Panc1 (cell line): ENCODE measurements around the gene DDX49.

Experiments
- POLR2AphosphoS5 ChIP-seq: IDR thresholded peaks from 2 replicates; pipeline ENCODE4 v1.6.1; 2012; ENCODE audit warnings: mild to moderate bottlenecking, low read depth, low read length, moderate library complexity
- SIN3A ChIP-seq: IDR thresholded peaks from 2 replicates; pipeline ENCODE4 v1.6.1; 2012; ENCODE audit warnings: low read depth, mild to moderate bottlenecking, low read length, moderate library complexity, borderline replicate concordance; ENCODE audit not compliant: insufficient read depth
- TCF7L2 ChIP-seq: IDR thresholded peaks from 2 replicates; pipeline ENCODE4 v1.6.1; 2011; ENCODE audit warnings: mild to moderate bottlenecking, low read depth, low read length, inconsistent platforms
- TF ChIP-seq, protein P1 (sequence below): fragments of 450-650 bp; IDR thresholded peaks from 2 replicates; pipeline ENCODE4 v1.5.1; 2017; ENCODE audit warnings: mild to moderate bottlenecking

DNA sequence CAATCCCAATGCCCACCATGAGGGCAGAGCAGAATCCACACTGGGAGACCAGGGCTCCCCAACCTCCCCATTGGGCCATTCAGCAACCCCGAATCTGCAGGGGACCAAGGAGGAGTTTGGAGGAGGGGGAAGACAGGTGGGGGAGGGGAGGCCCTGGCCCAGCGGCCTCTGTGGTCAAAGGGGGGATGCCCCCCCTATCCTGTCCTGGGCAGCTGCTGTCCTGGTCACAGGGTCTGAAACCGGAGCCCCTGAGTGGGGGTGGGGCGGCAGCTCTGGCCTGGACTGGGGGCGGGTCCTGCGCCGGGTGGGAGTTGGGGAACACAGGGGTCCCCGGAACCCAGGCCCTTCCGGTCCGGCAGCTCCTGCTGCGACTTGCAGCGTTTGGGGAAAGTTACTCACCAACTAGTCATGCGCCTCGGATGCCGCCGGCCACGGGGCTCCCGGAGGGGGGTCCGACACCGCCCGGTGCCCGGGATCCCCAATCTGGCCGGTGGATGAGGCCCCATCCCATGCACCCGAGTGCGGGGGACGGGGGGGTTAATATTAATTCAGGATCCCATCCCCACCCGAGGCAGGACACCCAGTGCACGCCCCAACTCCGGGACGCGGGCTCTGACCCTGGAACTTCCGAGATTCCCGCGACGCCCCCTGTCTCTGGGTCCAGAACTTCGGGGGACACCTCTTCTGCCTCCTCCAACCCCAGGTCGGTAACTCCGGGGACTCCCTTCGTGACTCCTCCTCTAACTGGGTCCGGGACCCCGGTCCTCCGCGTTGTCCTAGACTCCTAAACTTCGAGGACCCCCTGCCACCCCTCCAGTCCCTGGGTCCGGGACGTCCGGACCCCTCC lies 20.6 kb downstream of the DDX49 start:
- TF ChIP-seq, protein P1, sequence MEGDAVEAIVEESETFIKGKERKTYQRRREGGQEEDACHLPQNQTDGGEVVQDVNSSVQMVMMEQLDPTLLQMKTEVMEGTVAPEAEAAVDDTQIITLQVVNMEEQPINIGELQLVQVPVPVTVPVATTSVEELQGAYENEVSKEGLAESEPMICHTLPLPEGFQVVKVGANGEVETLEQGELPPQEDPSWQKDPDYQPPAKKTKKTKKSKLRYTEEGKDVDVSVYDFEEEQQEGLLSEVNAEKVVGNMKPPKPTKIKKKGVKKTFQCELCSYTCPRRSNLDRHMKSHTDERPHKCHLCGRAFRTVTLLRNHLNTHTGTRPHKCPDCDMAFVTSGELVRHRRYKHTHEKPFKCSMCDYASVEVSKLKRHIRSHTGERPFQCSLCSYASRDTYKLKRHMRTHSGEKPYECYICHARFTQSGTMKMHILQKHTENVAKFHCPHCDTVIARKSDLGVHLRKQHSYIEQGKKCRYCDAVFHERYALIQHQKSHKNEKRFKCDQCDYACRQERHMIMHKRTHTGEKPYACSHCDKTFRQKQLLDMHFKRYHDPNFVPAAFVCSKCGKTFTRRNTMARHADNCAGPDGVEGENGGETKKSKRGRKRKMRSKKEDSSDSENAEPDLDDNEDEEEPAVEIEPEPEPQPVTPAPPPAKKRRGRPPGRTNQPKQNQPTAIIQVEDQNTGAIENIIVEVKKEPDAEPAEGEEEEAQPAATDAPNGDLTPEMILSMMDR: no peak
- no peak for TF ChIP-seq POLR2AphosphoS5
- no peak for TF ChIP-seq TCF7L2
- no peak for TF ChIP-seq SIN3A
